Activated naive CD4-positive, alpha-beta T cell treated with anti-CD3 and anti-CD28 coated beads, Interleukin-2, amount 50 U/mL, for 72 hours (primary cell): ENCODE results near the gene ZNF207. TPM values are rescaled to one million over a fixed set of nuclear protein-coding genes. Genes with fewer than 3 reads are reported as not detected.
"Not testable (repeated sequence)": the region's sequence is repeated elsewhere in the genome, so short reads cannot be mapped to it uniquely, and the experiment has no call there.

Experiments used
- ATAC-seq, 2 donors: fragments of 150-1000 bp; cut with Tn5 transposase; 2 replicates each; pipeline ENCODE4 v1.10.0; 2021; ENCODE audit warnings: mild to moderate bottlenecking in 2 of 2, moderate library complexity in 2 of 2
- DNase-seq, 2 donors: peaks; one replicate each; pipeline ENCODE4 v3.0.0; 2021 to 2022; ENCODE audit warnings: low spot score in 2 of 2
- H3K27ac Mint-ChIP-seq, 2 donors: one replicate each; pipeline ENCODE4 v1.8.0; 2022; ENCODE audit warnings: mild to moderate bottlenecking in 2 of 2, mixed read lengths in 2 of 2
- H3K36me3 Mint-ChIP-seq, 2 donors: one replicate each; pipeline ENCODE4 v1.8.0; 2022; ENCODE audit warnings: mixed read lengths in 2 of 2
- H3K9me3 Mint-ChIP-seq, 2 donors: one replicate each; pipeline ENCODE4 v1.8.0; 2022; ENCODE audit warnings: mixed read lengths in 2 of 2
- total RNA-seq, 2 donors: library from RNA; stranded (reverse); gene quantifications; one replicate each; pipeline ENCODE4 v1.2.3, GENCODE V29; 2022

The ZNF207 gene
- total RNA-seq, 2 donors from 2014 or later, result 255 to 256 TPM

GRCh38 chr17:32323811-32324491, 26.0 kb upstream of the ZNF207 start:
- no peaks in the 10 kb centered on the region for H3K9me3 Mint-ChIP-seq
- no peaks in the 10 kb centered on the region for H3K36me3 Mint-ChIP-seq
- peak in 1 of 2 donors; percentile 23 for DNase-seq
- ATAC-seq, result peak; percentile 60 to 85
- H3K27ac Mint-ChIP-seq, result peak overlapping the region in 1 of 2 donors; percentile 58

DNA sequence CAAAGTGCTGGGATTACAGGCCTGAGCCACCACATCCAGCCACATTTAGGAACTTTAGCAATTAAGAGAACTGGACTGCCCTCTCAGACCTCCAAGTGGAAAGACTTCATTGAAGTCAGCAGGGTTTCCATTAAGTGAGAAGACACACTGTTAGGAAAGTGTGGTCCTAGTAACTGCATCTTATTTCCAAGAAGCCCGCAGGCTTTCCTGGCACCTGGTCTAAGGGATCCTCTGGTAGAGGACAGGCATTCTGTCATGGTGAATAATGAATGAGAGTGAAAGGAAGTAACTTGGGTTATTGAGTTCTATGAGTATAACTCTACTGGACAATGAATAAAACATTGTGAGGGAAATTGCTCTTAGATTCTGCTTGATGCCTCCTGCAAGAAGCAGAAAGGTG, 22.0 kb upstream of the ZNF207 start:
- Mint-ChIP-seq H3K27ac (no peak overlapping the region), H3K36me3 (no peaks in the 10 kb centered on the region), H3K9me3 (no peaks in the 10 kb centered on the region)
- DNase-seq (no peak), ATAC-seq (no peak)

DNA sequence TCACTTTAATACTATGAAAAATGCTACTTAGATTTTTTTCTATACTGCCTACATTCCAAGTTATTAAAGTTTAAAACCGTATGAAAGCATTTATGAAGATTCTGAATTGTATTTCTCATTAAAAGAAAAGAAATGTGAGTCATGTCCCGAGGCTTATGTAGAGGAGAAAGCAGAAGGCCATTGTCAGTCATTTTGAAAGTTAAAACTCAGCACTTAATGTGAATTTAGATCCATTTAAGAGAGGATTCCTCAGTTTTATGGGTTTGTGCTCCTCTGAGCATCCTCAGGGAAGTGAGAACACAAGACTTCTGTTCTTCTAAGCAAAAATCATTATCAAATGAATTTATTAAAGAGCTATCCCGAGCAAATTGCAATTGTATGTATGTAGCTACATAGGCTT, 19.8 kb upstream of the ZNF207 start:
- Mint-ChIP-seq H3K9me3 (no peaks in the 10 kb centered on the region), H3K36me3 (no peaks in the 10 kb centered on the region), H3K27ac (no peak overlapping the region)
- no peak for DNase-seq
- peak in 1 of 2 donors; percentile 24 for ATAC-seq

DNA sequence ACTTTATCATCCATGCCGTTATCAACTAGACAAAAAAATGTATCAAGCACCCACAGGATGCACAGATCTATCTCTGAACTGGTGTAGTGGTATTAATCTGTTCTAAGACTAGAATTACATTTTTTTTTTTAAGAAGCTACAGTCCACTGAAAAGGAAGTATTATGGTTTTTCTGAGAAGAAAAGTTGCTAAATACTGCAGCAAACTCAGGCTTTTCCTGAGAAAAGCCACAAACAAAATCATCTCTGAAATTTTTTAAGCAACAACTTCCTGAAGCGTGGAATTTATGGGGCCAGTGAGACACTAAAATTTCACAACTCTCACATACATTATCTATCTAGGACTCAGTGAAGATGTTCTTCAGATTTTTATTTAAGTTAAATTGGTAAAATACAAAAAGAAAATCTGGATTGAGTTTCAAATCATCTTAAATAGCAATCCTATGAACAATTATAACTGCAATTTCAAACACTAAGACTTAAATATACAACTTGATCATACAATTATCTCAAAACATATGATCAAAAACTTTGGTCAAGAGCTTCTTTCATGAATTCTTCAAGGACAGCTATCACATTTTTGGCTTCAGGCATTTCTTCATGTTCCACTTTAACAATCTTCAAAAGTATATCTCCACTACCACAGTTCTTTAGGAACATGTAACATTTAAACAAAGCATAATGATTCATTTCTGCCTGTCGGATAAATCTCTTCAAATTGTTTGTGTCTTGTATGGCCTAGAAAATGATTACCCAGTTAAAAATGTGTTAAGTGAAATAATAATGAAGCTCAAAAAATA, 18.5 kb upstream of the ZNF207 start:
- Mint-ChIP-seq H3K9me3 (no peaks in the 10 kb centered on the region), H3K36me3 (no peaks in the 10 kb centered on the region), H3K27ac (peak overlapping the region in 1 of 2 donors; percentile 53)
- ATAC-seq, result no peak
- DNase-seq, result no peak

- no peaks in the 10 kb centered on the region for H3K36me3 Mint-ChIP-seq
- ATAC-seq (no peak), DNase-seq (no peak)
- H3K27ac Mint-ChIP-seq, result no peak overlapping the region
- H3K9me3 Mint-ChIP-seq, result no peaks in the 10 kb centered on the region
Measured at GRCh38 chr17:32333187-32333586, 16.8 kb upstream of the ZNF207 start.

DNA sequence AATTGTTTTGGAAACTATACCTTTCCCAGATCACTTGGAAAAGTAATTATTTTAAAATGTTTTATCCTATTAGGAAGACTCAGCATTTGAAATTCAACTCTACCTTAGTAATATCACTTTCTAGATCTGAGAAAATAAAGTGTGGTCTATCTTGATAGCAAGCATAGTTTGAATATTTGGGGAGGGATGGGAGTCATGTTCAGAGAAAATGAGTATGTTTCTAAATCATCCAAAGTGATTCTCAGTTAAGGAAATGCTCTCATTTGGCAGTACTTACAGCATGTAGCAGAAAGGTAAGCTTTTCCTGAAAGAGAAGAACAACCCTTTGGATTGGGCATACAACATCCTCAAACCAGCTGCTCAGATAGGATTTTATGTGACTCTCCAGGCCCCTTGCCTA, 14.9 kb upstream of the ZNF207 start:
- DNase-seq (no peak), ATAC-seq (no peak)
- Mint-ChIP-seq H3K36me3 (no peaks in the 10 kb centered on the region), H3K9me3 (no peaks in the 10 kb centered on the region), H3K27ac (no peak overlapping the region)

GRCh38 chr17:32335687-32336086, 14.3 kb upstream of the ZNF207 start:
- no peaks in the 10 kb centered on the region for H3K9me3 Mint-ChIP-seq
- H3K36me3 Mint-ChIP-seq, result no peaks in the 10 kb centered on the region
- ATAC-seq (no peak), DNase-seq (no peak)
- no peak overlapping the region for H3K27ac Mint-ChIP-seq

DNA sequence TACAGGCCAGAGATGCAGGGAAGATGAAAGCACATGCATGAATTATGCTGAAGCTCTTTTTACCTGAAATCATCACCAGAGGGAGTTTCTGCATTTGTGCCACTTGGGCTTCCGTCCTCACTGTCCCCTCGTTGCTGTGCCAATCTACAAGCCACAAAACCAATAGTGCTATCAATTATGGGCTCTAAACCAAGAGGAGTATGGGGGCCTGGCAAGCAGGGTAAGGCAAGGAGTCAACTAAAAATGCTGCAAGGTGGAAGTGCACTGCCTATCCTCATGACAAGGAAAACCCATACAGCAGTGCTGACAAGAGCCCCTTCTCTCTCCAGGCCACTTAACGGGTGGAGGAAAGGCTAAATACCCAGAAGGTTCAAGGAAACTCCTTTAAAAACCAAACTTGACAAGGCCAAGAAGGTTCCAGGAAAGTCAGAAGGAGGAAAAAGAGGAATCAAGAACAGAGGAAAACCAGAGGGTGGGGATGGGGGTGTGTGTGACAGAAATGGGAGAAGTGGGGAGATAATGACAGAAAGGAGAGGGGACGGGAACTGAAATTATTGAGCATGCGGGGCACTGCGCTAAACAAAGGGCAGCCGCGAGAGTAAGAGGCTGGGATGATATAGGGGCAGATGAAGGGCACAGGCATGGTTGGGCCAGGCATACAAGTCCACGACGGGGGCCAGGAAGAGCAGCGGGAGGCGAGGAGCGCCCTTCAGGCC, 8.7 kb upstream of the ZNF207 start:
- H3K9me3 Mint-ChIP-seq, result no peaks in the 10 kb centered on the region
- peak overlapping the region; percentile 90 to 97 for H3K27ac Mint-ChIP-seq
- ATAC-seq (peak; percentile 38 to 57), DNase-seq (peak in 1 of 2 donors; percentile 39)
- H3K36me3 Mint-ChIP-seq, result peaks cover 6 to 7% of the 10 kb centered on the region in 2 donors

- Mint-ChIP-seq H3K36me3 (peaks cover 6 to 7% of the 10 kb centered on the region in 2 donors), H3K9me3 (no peaks in the 10 kb centered on the region), H3K27ac (peak within 1 kb of the TSS; percentile 90 to 97)
- ATAC-seq, result peak; percentile 92
- DNase-seq, result peak; percentile 71 to 86
Measured at GRCh38 chr17:32341857-32342602, 7.9 kb upstream of the ZNF207 start, which contains the start of gene C17orf75. C17orf75 (minus strand) TSS chr17:32342173; CDS start chr17:32342139, 34 bp downstream.

- Mint-ChIP-seq H3K36me3 (peaks cover 6 to 7% of the 10 kb centered on the region in 2 donors), H3K27ac (peak overlapping the region; percentile 90 to 95), H3K9me3 (no peaks in the 10 kb centered on the region)
- ATAC-seq (no peak), DNase-seq (no peak)
Measured at GRCh38 chr17:32342603-32343325, 7.2 kb upstream of the ZNF207 start.

DNA sequence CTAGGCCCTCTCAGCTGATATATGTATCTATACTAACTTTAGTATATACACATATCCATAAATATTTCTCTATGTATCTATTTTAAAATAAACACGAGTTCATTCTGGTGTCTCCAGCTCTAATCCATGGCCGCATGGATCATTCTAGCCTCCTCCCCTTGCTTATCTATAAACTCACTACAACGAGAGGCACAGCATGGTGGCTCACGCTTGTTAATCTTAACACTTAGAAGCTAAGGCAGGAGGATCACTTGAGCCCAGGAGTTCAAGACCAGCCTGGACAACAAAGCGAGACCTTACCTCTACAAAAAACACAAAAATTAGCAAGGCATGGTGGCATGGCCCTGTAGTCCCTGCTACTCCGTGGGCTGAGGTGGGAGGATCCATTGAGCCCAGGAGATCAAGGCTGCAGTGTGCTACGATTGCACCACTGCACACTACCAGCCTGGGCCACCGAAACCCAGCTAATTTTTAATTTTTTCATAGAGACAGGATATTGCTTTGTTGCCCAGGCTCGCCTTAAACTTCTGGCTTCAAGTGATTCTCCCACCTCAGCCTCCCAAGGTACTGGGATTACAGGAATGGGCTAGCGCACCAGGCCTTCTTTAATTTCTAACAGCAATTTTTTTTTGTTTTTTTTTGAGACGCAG, 3.9 kb upstream of the ZNF207 start:
- no peak overlapping the region for H3K27ac Mint-ChIP-seq
- no peaks in the 10 kb centered on the region for H3K9me3 Mint-ChIP-seq
- H3K36me3 Mint-ChIP-seq, result peaks cover 18 to 20% of the 10 kb centered on the region in 2 donors
- ATAC-seq (no peak), DNase-seq (no peak)

DNA sequence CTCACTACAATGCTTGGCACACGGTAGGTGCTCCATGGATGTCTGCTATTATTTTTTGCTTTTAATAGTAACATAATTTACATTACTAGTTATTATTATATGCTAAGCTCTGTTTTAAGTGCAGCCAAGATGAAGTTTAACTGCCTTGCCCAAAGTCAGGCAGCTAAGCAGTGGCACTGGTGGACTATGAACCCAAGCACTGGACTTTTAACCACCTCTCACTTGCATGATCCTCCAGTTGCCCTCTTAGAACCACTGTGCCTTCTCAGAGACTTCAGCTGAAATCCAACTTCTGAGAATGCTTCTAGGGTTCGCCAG, 1.5 kb upstream of the ZNF207 start:
- no peak for ATAC-seq
- H3K9me3 Mint-ChIP-seq, result no peaks in the 10 kb centered on the region
- no peak overlapping the region for H3K27ac Mint-ChIP-seq
- H3K36me3 Mint-ChIP-seq, result peaks cover 21 to 28% of the 10 kb centered on the region in 2 donors
- DNase-seq, result no peak

- DNase-seq (peak in 1 of 2 donors; percentile 20), ATAC-seq (no peak)
- H3K9me3 Mint-ChIP-seq, result no peaks in the 10 kb centered on the region
- peak overlapping the region; percentile 99 to 100 for H3K27ac Mint-ChIP-seq
- H3K36me3 Mint-ChIP-seq, result peaks cover 27 to 28% of the 10 kb centered on the region in 2 donors
Measured at GRCh38 chr17:32349503-32349853, 479 bp upstream of the ZNF207 start.

GRCh38 chr17:32350666-32351418, 885 bp downstream of the ZNF207 start:
- peak overlapping the region; percentile 99 to 100 for H3K27ac Mint-ChIP-seq
- DNase-seq, result peak in 1 of 2 donors; percentile 30
- ATAC-seq, result peak; percentile 38 to 42
- H3K36me3 Mint-ChIP-seq, result peaks cover 28 to 41% of the 10 kb centered on the region in 2 donors
- H3K9me3 Mint-ChIP-seq, result no peaks in the 10 kb centered on the region

DNA sequence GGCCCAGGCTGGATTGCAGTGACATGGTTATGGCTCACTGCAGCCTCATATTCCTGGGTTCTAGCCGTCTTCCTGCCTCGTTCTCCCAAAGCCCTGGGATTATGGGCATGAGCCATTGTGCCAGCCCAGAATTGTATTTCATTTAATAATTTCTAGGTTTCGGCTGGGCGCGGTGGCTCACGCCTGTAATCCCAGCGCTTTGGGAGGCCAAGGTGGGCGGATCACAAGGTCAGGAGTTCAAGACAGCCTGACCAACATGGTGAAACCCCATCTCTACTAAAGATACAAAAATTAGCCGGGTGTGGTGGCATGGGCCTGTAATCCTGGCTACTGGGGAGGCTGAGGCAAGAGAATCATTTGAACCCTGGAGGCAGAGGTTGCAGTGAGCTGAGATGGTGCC, 2.8 kb downstream of the ZNF207 start:
- DNase-seq, ATAC-seq, H3K9me3 Mint-ChIP-seq: not testable (repeated sequence)
- Mint-ChIP-seq H3K27ac (peak overlapping the region in 1 of 2 donors; percentile 72), H3K36me3 (peaks cover 28 to 43% of the 10 kb centered on the region in 2 donors)
